Mammary epithelial cell (primary cell): Measurements from ENCODE around the gene SHKBP1.

Experiments
- CTCF ChIP-seq, 2 donors: IDR thresholded peaks in 1 of 2; conservative IDR thresholded peaks in 1 of 2; 2 replicates each; pipeline ENCODE4 v1.5.1; 2011 to 2012; ENCODE audit warnings: inconsistent platforms in 2 of 2, low read length in 2 of 2, mild to moderate bottlenecking in 2 of 2, control low read depth in 1 of 2, low read depth in 1 of 2; ENCODE audit not compliant: insufficient read depth in 1 of 2; ENCODE audit errors: extremely low read depth in 1 of 2
- EZH2 ChIP-seq: IDR thresholded peaks from 2 replicates; pipeline ENCODE4 v1.6.1; 2012; ENCODE audit warnings: low read length, inconsistent platforms, borderline replicate concordance

- TF ChIP-seq CTCF (conservative IDR thresholded peaks at IDR 0.05 in 1 of 2, IDR thresholded peaks at IDR 0.05 in 1 of 2; ENCODE audit: extremely low read depth in 1 of 2, insufficient read depth in 1 of 2, low read depth in 1 of 2, low read length in 2 of 2), result no peak
- TF ChIP-seq EZH2, result no peak
These were observed 27.5 kb downstream of the SHKBP1 start for GRCh38 chr19:40604171-40604646.
